Dedifferentiated amniotic fluid mesenchymal stem cell (primary cell): ENCODE measurements around the gene TCF7.

ENCODE experiments used
- DNase-seq: peaks from one replicate; pipeline ENCODE4 v3.0.0-alpha.2; 2016; ENCODE audit errors: extremely low spot score

TCF7 gene

DNA sequence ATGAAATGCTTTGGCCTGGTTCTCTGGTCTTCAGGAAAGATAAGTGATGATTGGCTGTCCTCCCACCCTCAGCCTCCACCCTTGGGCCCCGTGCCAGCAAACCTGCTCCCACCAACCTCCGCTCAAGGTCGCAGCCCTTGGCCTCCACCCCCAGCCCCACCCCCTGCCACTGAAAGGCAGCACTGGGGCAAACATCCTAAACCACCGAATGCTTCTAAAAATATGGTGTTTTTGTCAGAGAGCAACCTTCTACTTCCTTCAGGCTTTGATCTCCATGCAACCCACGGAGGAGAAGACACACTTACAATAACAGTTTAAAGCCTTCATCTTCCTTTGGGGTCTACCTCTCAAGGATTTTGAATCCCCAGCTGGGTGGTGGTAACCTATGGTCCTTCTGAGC is 24.0 kb upstream of the TCF7 start:
- DNase-seq, result no peak

DNA sequence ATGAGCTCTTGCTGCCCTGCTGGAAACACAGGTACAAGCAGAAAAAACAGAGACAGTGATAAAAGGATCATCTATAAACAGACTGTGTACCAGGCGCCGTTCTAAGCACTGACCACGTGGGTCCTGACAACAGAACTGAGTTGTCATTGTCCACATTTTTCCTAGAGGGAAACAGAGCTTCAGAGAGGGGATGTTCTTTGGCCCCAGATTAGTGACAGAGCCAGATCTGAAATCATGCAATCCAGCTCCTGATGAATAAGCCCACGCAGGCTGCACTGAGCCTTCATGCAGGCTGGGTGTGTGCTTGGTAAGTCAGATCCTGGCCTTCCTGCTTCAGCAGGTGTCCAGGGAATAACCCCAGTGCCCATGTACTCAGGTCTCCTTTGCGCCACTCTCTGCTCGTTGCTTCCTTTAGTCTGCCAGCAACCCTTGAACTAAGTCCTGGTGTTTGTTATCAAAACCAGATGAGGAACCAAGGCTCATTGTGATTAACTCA is 22.8 kb upstream of the TCF7 start:
- no peak for DNase-seq

DNA sequence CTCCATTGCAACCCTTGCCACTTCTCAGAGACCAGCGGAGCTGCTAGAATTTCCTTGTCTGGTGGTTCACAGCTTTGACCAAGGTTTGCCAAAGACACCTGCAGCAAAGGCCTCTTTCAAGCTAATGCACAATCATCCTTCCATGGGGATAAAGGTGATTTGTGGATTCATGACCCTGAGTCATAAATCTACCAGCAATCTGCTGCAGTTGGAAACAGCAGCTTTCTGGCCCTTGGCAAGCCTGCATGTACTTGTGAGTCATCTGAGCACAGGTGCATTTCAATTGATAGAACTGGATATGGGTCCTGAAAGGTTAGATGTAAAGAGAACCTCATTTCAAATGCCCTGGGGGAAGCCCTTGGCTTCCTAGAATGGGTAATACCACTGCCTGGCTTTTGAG is 21.6 kb upstream of the TCF7 start:
- no peak for DNase-seq

DNA sequence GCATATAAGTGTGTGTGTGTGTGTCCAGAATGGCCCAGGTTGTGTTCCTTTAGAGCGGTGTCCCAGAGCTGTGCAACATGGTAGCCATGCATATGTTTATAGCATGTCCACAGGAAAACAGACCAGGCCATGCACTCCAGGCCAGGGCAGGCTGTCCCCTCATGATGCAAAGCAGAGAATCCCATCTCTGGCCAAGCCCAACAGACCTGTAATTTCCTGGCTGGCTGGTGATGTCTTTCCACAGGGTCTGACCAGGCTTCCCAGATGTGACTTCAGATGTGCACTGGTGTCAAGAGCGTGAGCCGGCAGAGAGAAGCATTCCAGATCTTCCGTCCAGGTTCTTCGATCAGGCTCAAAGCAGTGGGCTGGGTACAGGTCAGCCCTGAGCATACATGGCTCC is 21.1 kb upstream of the TCF7 start:
- no peak for DNase-seq

DNA sequence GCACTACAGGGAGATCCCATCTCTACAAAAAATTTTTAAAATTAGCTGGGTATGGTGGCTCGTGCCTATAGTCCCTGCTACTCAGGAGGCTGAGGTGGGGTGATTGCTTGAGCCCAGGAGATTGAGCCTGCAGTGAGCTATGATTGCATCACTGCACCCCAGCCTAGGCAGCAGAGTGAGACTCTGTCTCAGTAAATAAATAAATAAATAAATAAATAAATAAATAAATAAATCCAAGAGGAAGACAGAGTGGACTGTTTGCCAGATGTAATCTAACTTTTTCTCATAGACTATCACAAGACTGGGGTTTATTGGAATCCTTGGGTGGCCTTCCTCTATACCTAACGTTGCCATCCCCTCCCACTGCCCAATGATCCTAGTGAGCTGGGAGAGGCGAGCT is 19.2 kb upstream of the TCF7 start:
- no peak for DNase-seq

DNA sequence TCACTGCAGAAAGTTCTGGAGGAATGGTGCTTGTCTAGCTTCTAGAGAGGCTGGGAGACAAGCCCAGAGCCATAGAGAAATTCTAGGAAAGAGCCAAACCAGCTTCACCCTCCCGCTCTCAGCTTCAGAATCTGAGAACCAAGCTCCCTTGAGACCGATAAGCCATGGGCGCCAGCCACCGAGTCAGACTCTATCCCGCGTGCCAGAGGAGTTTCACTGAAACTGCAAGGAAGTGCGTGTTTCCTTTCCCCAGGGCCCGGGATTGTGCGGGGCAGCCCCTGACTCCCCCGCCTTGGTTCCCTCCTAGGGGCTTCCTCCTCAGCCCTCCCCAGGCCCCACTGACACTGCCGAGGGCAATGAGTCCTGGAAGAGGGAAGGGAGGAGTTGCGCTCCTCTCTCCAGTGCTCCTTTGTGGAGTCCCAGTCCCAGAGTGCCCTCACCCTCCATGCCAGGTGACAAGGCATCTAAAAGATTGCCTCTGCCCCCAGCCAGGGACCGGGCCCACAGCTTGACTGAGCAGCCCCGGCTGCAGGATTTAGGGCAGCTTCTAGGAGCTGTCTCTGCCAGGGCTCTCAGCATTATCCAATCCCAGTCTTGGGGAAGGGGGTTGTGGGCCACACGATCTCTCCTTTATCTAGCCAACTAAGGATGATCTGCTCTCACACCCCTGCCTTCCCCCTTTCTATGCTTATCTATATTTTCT is 18.4 kb upstream of the TCF7 start:
- DNase-seq, result no peak

DNA sequence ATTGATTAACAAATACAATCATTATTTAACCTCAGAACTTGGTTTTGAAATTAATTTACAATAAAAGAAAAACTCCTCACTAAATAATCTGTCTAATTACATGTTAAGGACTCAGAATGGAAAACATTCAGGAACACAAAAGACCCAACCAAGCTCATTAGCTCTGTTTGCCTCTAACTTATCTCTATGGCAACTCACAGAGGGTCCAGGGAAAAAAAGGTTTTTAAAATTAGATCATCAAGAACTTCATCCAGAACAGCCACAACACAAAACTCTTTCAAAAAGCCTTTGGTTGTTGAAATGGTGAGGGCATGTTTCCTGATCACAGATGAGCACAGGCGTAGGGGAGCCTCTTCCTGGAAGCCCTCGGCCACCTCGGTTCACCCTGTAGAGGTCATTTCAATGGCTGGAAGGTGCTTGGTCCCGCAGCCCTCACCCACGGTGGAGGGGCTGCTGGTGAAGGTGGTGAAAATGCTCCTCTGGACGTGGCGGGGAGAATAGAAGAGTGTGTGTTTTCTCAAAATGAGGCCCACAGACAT is 17.2 kb upstream of the TCF7 start:
- DNase-seq, result no peak

DNA sequence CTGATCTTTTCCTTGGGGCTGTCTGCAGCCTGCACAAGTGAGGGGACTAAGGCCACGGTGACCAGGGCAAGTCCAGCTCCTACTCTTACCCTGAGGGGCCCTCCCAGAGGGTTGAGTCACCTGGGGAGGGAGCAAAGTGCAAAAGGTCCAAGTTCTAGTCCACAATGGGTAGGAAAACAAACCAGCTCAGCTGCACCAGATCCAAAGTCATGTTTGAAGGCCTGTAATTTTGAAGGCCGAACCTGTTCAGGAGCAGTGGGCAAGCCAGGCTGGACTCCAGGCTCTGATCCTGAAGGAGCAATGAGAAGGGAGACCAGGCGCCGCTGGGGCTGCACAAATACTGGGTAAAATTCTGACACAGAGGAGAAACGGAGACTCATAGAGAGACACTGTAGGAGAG is 15.8 kb upstream of the TCF7 start:
- no peak for DNase-seq

DNA sequence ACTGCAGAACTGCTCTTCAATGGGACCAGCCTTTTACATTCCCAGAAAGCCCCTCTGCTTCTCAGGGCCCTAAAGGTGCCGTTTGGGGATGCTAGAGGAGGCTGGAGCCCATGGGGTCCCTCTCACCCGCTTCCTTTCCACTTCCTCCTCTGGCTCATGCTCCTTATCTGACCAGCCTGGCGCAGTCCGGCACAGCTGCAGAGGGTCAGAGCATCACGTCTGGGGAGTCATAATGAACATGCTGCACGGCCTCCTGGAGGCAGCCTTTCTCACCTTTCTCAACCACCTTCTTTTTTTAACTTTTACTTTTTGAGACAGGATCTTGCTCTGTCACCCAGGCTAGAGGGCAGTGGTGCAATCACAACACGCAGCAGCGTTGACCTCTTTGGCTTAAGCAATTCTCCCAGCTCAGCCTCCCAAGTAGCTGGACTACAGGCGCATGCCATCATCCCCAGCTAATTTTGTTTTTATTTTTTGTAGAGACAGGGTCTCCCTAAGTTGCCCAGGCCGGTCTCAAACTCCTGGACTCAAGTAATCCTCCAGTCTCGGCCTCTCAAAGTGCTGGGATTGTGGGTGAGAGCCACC is 15.1 kb upstream of the TCF7 start:
- DNase-seq, result no peak

DNA sequence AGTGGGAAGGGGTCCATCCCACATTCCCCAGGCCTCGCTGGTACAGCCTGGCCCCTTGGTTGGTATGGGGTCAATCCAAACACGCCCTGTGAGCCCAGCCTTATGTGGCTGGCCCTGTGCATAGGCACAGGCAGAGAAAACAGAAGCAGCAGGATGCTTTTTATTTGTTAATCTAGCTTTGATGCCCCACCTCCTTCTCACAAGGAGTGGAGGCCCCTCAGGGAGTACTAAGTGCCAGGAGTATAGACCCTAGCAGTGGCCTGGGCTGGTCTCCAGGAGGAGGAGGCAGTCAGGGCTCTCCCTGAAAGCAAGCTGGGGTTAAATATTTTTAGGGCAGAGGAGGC is 14.6 kb upstream of the TCF7 start:
- no peak for DNase-seq

DNA sequence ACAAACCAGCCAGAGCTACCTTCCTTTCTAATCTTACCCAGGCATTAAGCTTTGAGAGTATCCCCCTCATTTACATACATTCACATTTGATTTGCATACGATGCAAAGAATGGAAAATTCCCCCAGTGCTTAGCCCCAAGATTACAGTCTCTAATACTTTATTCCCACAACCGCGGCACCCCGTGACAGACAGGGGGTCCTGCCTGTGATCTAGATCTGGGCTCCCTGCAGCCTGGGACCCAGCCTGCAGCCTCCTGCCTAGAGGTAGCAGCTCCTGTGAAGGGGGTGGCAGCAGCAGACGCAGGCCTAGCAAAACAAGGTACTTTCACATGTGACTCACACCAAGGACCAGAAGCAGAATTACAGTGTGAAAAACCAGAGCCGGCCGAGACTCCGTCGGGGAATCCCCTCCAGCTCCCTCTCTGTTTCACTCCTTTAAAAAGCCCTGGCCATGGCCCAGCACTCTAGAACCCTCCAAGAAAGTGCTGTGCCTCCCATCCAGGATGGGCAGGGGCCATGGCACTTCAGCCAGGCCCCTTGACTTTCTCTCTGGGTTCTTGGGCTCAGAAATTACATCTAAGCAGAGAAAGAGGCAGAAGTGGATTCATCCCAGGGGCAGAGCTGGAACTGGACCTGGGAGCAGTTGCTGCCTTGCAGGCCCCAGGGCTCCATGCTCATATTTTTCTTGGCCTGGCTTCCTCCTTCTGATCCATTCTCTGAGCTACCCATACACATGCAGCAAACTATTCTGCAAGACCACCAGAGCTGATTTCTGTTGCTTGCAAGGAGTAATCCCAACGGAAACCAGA is 14.0 kb upstream of the TCF7 start:
- DNase-seq, result no peak

DNA sequence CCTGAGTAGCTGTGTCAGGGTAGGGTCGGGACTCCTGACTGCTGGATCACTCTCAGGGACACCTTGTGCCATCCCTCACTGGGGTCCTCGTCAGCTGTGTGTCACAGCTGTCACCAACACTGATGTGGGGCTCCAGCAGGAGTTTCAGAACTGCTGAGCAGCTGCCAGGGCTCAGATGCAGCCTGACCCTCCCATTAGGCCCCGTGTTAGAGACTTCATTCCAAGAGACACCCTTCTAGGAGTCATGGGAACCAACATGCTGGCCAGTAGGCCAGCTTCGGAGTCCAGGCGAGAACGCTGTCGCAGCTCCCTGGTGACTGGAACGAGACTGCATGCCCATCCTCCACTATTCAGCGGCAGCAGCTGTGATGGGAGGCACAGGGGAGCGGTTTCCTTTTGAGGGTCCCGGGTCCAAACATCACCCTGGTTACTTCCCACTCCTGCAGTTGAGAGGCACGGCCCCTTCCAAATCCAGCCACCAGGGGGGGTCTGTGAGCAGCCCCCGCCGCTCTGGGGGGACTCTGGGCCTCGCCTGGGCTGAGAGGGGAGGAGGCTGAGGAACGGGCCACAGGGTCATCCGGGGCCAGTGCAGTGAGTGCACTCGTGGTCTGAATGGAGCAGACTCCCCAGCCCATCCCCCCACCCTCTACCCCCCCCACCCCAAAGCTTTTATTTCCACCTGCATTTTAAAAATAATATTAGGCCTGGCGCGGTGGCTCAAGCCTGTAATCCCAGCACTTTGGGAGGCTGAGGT is 12.6 kb upstream of the TCF7 start:
- DNase-seq, result no peak

DNA sequence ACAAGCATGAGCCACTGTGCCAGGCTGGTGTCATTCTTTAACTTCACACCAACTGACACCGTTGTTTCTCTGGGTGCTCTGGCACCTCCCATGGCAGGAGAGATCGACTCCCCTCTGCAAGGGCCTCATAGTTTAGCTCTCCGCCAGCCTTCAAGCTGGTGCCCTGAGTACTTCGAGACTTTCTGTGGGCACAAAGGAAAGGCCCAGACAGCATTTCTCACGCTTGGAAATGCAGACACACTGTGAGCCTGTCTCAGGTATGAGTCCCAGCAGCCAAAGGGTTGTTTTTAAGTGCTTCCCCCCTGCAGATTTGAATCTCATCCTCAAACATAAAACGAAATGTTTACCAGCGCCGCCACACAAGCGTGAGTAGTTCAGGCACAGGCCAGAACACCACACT is 11.1 kb upstream of the TCF7 start:
- no peak for DNase-seq

DNA sequence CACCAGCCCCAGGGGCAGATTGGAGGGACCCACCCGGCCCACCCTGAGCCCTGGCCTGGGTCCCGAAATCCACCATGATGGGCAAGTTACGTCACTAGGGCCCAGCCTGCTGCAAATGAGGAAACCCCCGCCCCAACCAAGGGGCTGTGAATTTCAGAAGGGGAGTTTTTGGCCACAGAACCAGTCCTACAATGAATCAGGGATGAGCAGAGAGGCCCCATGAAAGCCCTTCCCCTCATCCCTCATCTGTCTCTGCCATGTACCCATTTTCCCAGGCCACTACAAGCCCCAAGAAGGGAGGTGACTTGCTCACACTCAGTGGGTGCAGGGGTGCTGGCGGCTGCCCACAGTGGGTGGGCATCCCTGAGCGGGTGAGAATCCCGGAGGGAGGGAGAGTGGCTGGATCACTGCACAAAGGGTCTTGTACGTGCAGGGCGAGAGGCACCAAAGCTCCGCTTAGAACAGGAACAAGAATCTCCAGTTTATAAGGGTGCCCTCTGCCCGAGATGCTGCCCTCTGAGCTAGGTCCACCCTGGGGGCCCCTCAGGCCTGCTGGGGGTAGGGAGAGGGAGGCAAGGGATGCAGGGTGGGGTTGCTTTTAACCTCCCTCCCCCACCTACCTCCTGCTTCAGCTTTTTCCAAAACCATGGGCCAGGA is 10.4 kb upstream of the TCF7 start:
- no peak for DNase-seq

DNA sequence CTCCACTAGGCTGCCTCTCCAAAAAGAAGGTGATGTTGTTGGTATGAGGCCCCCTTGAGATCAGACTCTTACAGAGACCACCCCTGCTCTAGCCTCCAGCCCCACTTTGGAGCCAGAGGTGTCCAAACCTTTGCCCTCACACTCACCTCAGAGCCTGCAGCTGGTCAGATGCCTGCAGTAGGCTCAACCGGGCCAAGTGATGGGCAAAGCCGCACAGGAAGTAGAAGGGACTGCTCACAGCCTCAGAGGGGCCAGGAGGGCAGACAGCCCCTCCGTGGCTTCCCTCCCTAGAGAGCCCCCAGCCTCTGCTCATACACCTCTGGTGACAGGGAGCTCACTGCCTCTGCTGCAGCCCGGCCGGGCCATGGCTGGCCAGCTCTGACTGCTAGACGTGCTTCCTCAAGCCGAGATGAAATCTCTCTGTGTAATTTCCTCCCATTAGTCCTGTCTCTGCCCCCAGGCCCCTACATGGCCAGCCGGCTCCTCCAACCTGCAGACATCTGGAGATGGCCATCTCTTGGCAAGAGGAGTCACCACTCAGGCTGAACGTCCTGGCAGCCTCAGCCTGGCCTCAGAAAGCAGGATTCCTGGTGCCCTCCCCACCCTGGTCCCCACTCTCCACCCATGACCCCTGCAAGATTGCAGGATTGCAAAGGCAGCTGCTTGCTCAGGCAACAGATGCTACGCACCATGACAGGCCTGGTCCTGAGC is 7.3 kb upstream of the TCF7 start:
- no peak for DNase-seq

DNA sequence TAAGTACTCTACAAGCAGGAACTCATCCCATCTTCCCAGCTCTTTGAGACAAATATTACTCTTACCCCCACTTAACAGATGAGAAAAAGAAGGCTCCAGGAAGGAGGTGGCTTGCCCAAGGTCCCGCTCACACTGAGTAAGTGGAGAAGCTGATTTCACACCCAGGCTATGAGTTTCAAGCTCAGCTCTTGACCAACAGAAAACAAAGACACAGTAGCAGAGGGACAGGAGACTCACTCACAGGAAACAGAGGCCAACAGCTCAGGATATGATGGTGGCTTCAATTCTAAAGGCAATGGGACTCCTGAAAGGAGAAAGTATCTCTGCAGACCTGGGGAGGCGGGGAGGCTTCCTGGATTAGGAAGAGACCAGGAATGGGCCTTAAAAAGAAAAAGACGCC is 6.7 kb upstream of the TCF7 start:
- no peak for DNase-seq

DNA sequence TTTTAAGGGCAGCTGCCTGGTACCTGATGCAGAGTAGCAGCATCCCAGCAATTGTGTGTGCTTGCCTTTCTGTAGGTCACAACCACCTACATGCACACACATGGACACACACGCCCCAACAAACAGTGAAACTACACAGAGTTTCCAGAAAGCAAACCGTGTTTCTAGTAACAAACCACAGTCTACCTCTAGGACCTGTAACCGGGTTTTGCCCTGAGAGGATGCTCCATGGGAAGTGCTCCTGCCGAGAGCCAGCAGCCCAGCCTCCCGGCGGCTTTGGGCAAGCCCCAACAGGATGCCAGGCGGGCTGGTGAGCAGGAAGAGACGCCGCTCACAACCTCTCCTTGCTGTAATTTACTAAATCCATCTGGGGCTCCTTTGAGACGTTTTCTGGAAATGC is 4.1 kb upstream of the TCF7 start:
- no peak for DNase-seq

DNA sequence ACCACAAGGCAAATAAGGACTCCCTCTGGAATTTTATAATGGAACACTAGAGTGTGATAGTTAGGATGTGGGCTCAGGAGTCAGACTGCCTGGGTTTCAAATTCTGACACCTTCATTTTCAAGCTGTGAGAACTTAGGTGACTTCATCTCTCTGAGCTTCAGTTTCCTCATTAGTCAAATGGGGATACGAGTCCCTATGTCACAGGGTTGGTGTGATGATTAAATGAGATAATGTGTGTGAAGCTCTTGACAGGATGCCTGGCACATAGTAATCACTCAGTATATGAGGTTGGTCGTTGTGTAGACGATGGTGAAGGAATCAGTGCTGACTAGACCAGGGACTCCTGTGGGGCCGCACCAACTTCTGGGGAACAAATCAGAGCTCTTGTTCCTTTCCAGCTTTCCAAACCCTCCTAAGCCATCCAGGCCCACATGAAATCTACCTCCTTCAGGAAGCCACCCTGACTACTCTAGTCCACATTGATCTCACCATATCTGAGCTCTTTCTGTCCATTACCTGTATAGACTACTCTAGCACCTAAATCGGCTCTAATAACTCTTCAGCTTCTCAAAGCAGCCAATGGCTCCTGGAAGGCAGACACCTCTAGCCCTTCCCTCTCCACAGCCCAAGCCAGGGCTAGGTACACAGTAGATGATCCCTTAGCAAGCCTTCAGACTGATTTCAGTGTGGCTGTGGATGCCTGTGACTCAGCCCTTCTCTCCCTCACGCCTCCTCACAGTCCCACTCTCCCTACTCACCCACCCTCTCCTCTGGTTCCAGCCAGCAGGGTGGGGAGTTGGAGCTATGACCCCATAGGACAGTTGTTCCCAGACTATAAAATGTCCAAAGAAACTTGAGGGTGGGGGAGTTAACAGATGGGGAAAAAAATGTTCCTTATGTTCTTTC is 2.5 kb upstream of the TCF7 start:
- DNase-seq, result no peak

DNA sequence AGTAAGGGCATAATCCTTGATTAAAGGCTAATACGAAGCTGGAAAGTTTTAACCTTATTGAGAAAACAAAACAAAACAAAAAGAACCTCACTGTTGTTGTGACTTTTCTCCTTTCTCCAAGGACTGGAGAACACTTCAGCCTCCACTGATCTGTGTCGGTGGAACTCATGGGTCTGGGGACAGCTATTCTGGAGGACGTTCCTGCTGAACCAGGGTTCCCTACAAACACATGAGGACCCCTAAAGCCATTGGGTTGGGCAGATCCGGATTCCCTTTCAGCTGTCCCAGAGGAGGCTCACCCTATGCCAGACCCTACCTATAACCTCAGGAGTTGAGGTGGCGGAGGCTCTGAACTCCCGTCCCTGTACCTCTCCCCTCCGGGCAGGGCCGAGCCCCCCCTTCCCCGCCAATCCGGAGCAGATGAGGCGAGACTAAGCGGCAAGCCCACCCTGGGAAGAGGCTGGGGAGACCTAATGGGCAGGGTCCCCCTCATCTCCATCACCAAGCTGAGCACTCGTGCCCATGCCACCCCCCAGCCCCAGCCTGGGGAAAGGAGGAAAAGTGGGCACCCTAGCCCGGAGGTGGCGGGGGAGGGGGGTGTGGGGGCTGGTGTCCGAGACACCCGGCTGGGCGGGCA is 1.6 kb upstream of the TCF7 start:
- no peak for DNase-seq
